ENCODE results near the gene TMEM80. TPM values are rescaled to one million over a fixed set of nuclear protein-coding genes. Genes with fewer than 3 reads are reported as not detected.
"Not testable (repeated sequence)": the region's sequence is repeated elsewhere in the genome, so short reads cannot be mapped to it uniquely, and the experiment has no call there.

TMEM80 gene
- total RNA-seq, 4 donors from 2014 or later, result 19.3 to 121 (median 41.8) TPM

DNA sequence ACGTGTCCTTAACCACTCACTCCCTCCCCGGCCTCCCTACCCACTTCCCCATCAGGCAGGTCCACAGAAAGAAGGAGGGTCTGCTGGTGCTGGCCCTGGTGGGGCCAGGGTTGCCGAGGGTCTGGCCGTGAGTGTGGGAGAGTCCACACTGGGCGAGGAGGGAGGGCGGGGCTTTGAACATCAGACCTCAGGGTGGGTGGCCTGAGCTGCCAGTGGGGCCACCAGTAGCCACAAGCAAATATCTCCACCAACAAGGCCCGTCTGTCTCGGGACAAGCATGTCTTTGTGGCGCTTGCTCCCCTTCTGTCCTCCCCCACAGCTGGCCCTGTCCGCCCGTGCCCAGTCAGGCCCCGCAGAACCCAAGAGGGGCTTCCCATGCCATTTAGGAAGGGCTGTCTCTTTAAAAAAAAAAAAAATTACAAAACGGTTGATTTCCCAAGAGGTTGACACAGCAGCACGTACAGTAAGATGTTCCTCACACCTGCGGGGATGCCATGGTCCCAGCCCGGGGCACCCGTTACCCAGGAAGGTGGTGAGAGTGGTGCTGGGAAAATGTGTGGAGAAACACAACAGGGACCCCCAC lies 34.0 kb downstream of the TMEM80 start:
- intact Hi-C loops (cut with DNase I; ENCODE audit: low total_unique reads), result no loop called here
- DNase-seq, result no peak
- Histone ChIP-seq H3K4me3 (no peak overlapping the region), H3K27me3 (peaks cover 57% of the 10 kb centered on the region), H3K27ac (no peak overlapping the region), H3K4me1 (peaks cover 8 to 35% (median 28%) of the 10 kb centered on the region in 4 donors), H3K9me3 (no peaks in the 10 kb centered on the region), H3K36me3 (no peaks in the 10 kb centered on the region)
- in situ Hi-C loops (cut with MboI; ENCODE audit: low pct_ligation_motif_present in 1 of 4, low pct_unique_long_range_greater_than_20kb in 1 of 4, low sequenced_read_pairs in 3 of 4), result loop anchor here in 1 of 4 donors (10.0 kb wide), 1 partner anchor 65 kb away; no protein-coding TSS in a partner anchor
- TF ChIP-seq EP300 (IDR thresholded peaks at IDR 0.05; ENCODE audit: low read depth) (no peak), CTCF (IDR thresholded peaks at IDR 0.05) (no peak), POLR2AphosphoS5 (IDR thresholded peaks at IDR 0.05) (no peak), POLR2A (IDR thresholded peaks at IDR 0.05) (no peak)
- whole genome bisulfite sequencing, 2 donors (ENCODE audit: low coverage in 1 of 2), result 21% methylated on average over 17 of the region's 17 CpGs; no CpG with 5 or more reads in 1 of the 2 donors

- WGBS, 2 donors (ENCODE audit: low coverage in 1 of 2), result 67 to 69% methylated on average over 5 to 20 of the region's 20 CpGs
- peaks cover 0 to 10% (median 3%) of the 10 kb centered on the region in 4 donors for H3K4me1 ChIP-seq
- no peaks in the 10 kb centered on the region for H3K36me3 ChIP-seq
- no peak overlapping the region for H3K4me3 ChIP-seq
- H3K27me3 ChIP-seq, result peaks cover 49% of the 10 kb centered on the region
- no peak overlapping the region for H3K27ac ChIP-seq
- intact Hi-C loops (cut with DNase I; ENCODE audit: low total_unique reads) (no loop called here), in situ Hi-C loops (cut with MboI; ENCODE audit: low pct_ligation_motif_present in 1 of 4, low pct_unique_long_range_greater_than_20kb in 1 of 4, low sequenced_read_pairs in 3 of 4) (no loop called here)
- DNase-seq, result no peak
- H3K9me3 ChIP-seq, result no peaks in the 10 kb centered on the region
- TF ChIP-seq EP300 (IDR thresholded peaks at IDR 0.05; ENCODE audit: low read depth) (no peak), POLR2A (IDR thresholded peaks at IDR 0.05) (no peak), CTCF (IDR thresholded peaks at IDR 0.05) (no peak), POLR2AphosphoS5 (IDR thresholded peaks at IDR 0.05) (no peak)
These were observed 37.5 kb downstream of the TMEM80 start for GRCh38 chr11:733072-733471.

GRCh38 chr11:734541-734940 lies 38.9 kb downstream of the TMEM80 start:
- intact Hi-C loops (cut with DNase I; ENCODE audit: low total_unique reads); H3K27ac ChIP-seq; H3K9me3 ChIP-seq; DNase-seq; in situ Hi-C loops (cut with MboI; ENCODE audit: low pct_ligation_motif_present in 1 of 4, low pct_unique_long_range_greater_than_20kb in 1 of 4, low sequenced_read_pairs in 3 of 4); H3K4me3 ChIP-seq; H3K4me1 ChIP-seq; H3K36me3 ChIP-seq: not testable (repeated sequence)
- peaks cover 40% of the 10 kb centered on the region for H3K27me3 ChIP-seq
- 93 to 100% methylated on average over 2 to 26 of the region's 26 CpGs for WGBS, 2 donors (ENCODE audit: low coverage in 1 of 2)

GRCh38 chr11:737366-737765 lies 41.8 kb downstream of the TMEM80 start:
- 50% methylated on average over 11 of the region's 11 CpGs; no CpG with 5 or more reads in 1 of the 2 donors for WGBS, 2 donors (ENCODE audit: low coverage in 1 of 2)
- Histone ChIP-seq H3K27me3 (peaks cover 20% of the 10 kb centered on the region), H3K9me3 (no peaks in the 10 kb centered on the region), H3K4me3 (no peak overlapping the region), H3K27ac (no peak overlapping the region), H3K36me3 (no peaks in the 10 kb centered on the region), H3K4me1 (peaks cover 0 to 3% (median 0%) of the 10 kb centered on the region in 4 donors)
- intact Hi-C loops (cut with DNase I; ENCODE audit: low total_unique reads), result no loop called here
- DNase-seq, result no peak
- in situ Hi-C loops (cut with MboI; ENCODE audit: low pct_ligation_motif_present in 1 of 4, low pct_unique_long_range_greater_than_20kb in 1 of 4, low sequenced_read_pairs in 3 of 4), result no loop called here
- TF ChIP-seq CTCF (IDR thresholded peaks at IDR 0.05) (no peak), POLR2A (IDR thresholded peaks at IDR 0.05) (no peak), EP300 (IDR thresholded peaks at IDR 0.05; ENCODE audit: low read depth) (no peak), POLR2AphosphoS5 (IDR thresholded peaks at IDR 0.05) (no peak)

DNA sequence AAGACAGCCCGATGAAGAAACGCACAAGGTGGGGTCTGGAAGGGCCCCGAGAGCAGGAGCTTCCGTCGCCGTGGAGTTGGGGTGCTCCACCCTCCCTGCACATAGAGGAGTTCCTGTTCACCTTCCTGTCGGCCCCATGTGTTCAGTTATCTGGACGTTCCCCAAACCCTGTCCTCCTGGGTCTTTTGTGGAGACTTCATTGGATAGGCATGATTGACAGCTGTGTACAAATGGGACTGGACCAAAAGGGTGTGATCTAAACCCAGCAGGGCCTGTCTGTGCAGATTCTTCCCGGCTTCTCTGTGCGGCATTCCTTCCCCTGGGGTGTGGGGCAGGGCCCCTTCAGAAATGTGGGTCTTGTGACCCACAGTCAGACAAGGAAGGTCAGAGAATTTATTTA lies 42.3 kb downstream of the TMEM80 start:
- H3K9me3 ChIP-seq; DNase-seq; H3K36me3 ChIP-seq; intact Hi-C loops (cut with DNase I; ENCODE audit: low total_unique reads); in situ Hi-C loops (cut with MboI; ENCODE audit: low pct_ligation_motif_present in 1 of 4, low pct_unique_long_range_greater_than_20kb in 1 of 4, low sequenced_read_pairs in 3 of 4); H3K27ac ChIP-seq; H3K4me1 ChIP-seq; H3K4me3 ChIP-seq: not testable (repeated sequence)
- H3K27me3 ChIP-seq, result peaks cover 20% of the 10 kb centered on the region
- WGBS, 2 donors (ENCODE audit: low coverage in 1 of 2), result 47 to 48% methylated on average over 2 to 10 of the region's 10 CpGs
